OCI-M1 (cell line): ENCODE measurements around the gene CRAT.

Experiments used
- DNase-seq: peaks from one replicate; lab custom pipeline; 2025; lab: John Stamatoyannopoulos, UW

CRAT gene

GRCh38 chr9:129089246-129089645, 21.3 kb downstream of the CRAT start:
- no peak for DNase-seq

GRCh38 chr9:129084087-129084486, 26.5 kb downstream of the CRAT start:
- no peak for DNase-seq

- no peak for DNase-seq
Observed at GRCh38 chr9:129081388-129081904, 29.1 kb downstream of the CRAT start.

- peak; percentile 99 for DNase-seq
Observed at GRCh38 chr9:129080601-129081387, 29.8 kb downstream of the CRAT start, which contains the start of gene DOLPP1. DOLPP1 (plus strand) TSS chr9:129081111; CDS start chr9:129081132, 21 bp downstream.

GRCh38 chr9:129080298-129080600, 30.3 kb downstream of the CRAT start:
- DNase-seq, result peak; percentile 34

- no peak for DNase-seq
Observed at GRCh38 chr9:129079829-129080228, 30.8 kb downstream of the CRAT start.

- no peak for DNase-seq
Observed at GRCh38 chr9:129078691-129079503, 31.7 kb downstream of the CRAT start.

GRCh38 chr9:129077236-129077635, 33.4 kb downstream of the CRAT start:
- no peak for DNase-seq

- no peak for DNase-seq
Observed at GRCh38 chr9:129076640-129077037, 34.0 kb downstream of the CRAT start.

GRCh38 chr9:129075996-129076639, 34.5 kb downstream of the CRAT start:
- DNase-seq, result no peak

GRCh38 chr9:129074106-129074505, 36.5 kb downstream of the CRAT start:
- DNase-seq, result no peak

- DNase-seq, result no peak
Observed at GRCh38 chr9:129073404-129073803, 37.2 kb downstream of the CRAT start.

- DNase-seq, result no peak
Observed at GRCh38 chr9:129072171-129072570, 38.4 kb downstream of the CRAT start.

- no peak for DNase-seq
Observed at GRCh38 chr9:129071526-129072126, 39.0 kb downstream of the CRAT start.

- DNase-seq, result peak; percentile 38
Observed at GRCh38 chr9:129070696-129071525, 39.7 kb downstream of the CRAT start.

- DNase-seq, result peak; percentile 47
Observed at GRCh38 chr9:129069862-129070641, 40.5 kb downstream of the CRAT start.

- peak; percentile 99 for DNase-seq
Observed at GRCh38 chr9:129068990-129069861, 41.4 kb downstream of the CRAT start.

- no peak for DNase-seq
Observed at GRCh38 chr9:129068110-129068509, 42.5 kb downstream of the CRAT start.

- DNase-seq, result no peak
Observed at GRCh38 chr9:129064499-129064908, 46.1 kb downstream of the CRAT start.
